ENCODE data around the gene PRRG3. TPM values are rescaled to one million over a fixed set of nuclear protein-coding genes. Genes with fewer than 3 reads are reported as not detected.
"Not testable (repeated sequence)": the region's sequence is repeated elsewhere in the genome, so short reads cannot be mapped to it uniquely, and the experiment has no call there.

The PRRG3 gene
- total RNA-seq, 1 experiment from 2014 or later = not detected

GRCh38 chrX:151694121-151694520 is 1.1 kb upstream of the PRRG3 start:
- CTCF ChIA-PET = no interaction called here
- H3K27me3 Mint-ChIP-seq (ENCODE audit: insufficient read depth, unreplicated experiment) = no peaks in the 10 kb centered on the region
- POLR2A ChIA-PET = no interaction called here
- no peak for DNase-seq (ENCODE audit: unreplicated experiment)
- H3K27ac Mint-ChIP-seq (ENCODE audit: low read depth, unreplicated experiment) = no peak overlapping the region
- peaks cover 6% of the 10 kb centered on the region for H3K36me3 Mint-ChIP-seq (ENCODE audit: insufficient read depth, unreplicated experiment)
- no peak for TF ChIP-seq CTCF (IDR thresholded peaks at IDR 0.05; ENCODE audit: unreplicated experiment)
- no peaks in the 10 kb centered on the region for H3K9me3 Mint-ChIP-seq (ENCODE audit: unreplicated experiment)
- BruUV-seq (replicated peaks) = no TSS peak
- no peaks in the 10 kb centered on the region for H3K4me1 Mint-ChIP-seq (ENCODE audit: insufficient read depth, unreplicated experiment)
- H3K4me3 Mint-ChIP-seq (ENCODE audit: unreplicated experiment) = no peak overlapping the region
- intact Hi-C loops (cut with micrococcal nuclease) = no loop called here

GRCh38 chrX:151695583-151696340 is 504 bp downstream of the PRRG3 start:
- BruUV-seq (replicated peaks) = no TSS peak
- intact Hi-C loops (cut with micrococcal nuclease) = no loop called here
- ChIA-PET CTCF (interaction anchor here (0.5 to 0.7 kb wide), 2 partner anchors 11 to 18 kb away, joined by 3 read pairs; no protein-coding TSS in a partner anchor), POLR2A (no interaction called here)
- TF ChIP-seq CTCF (IDR thresholded peaks at IDR 0.05; ENCODE audit: unreplicated experiment) = no peak
- peaks cover 6% of the 10 kb centered on the region for H3K36me3 Mint-ChIP-seq (ENCODE audit: insufficient read depth, unreplicated experiment)
- H3K4me1 Mint-ChIP-seq (ENCODE audit: insufficient read depth, unreplicated experiment) = no peaks in the 10 kb centered on the region
- no peaks in the 10 kb centered on the region for H3K9me3 Mint-ChIP-seq (ENCODE audit: unreplicated experiment)
- no peaks in the 10 kb centered on the region for H3K27me3 Mint-ChIP-seq (ENCODE audit: insufficient read depth, unreplicated experiment)
- no peak for DNase-seq (ENCODE audit: unreplicated experiment)
- no peak overlapping the region for H3K27ac Mint-ChIP-seq (ENCODE audit: low read depth, unreplicated experiment)
- H3K4me3 Mint-ChIP-seq (ENCODE audit: unreplicated experiment) = no peak overlapping the region

GRCh38 chrX:151697082-151697481 is 1.8 kb downstream of the PRRG3 start:
- H3K9me3 Mint-ChIP-seq (ENCODE audit: unreplicated experiment); H3K36me3 Mint-ChIP-seq (ENCODE audit: insufficient read depth, unreplicated experiment); H3K27me3 Mint-ChIP-seq (ENCODE audit: insufficient read depth, unreplicated experiment); H3K4me3 Mint-ChIP-seq (ENCODE audit: unreplicated experiment); H3K4me1 Mint-ChIP-seq (ENCODE audit: insufficient read depth, unreplicated experiment); POLR2A ChIA-PET; H3K27ac Mint-ChIP-seq (ENCODE audit: low read depth, unreplicated experiment); intact Hi-C loops (cut with micrococcal nuclease); BruUV-seq (replicated peaks); DNase-seq (ENCODE audit: unreplicated experiment): not testable (repeated sequence)
- CTCF ChIA-PET = interaction anchor here (0.8 to 1.1 kb wide), 2 partner anchors 17 kb away, joined by 3 read pairs; no protein-coding TSS in a partner anchor

- Mint-ChIP-seq H3K36me3 (ENCODE audit: insufficient read depth, unreplicated experiment) (peaks cover 6% of the 10 kb centered on the region), H3K9me3 (ENCODE audit: unreplicated experiment) (no peaks in the 10 kb centered on the region), H3K4me3 (ENCODE audit: unreplicated experiment) (no peak overlapping the region), H3K27ac (ENCODE audit: low read depth, unreplicated experiment) (no peak overlapping the region), H3K4me1 (ENCODE audit: insufficient read depth, unreplicated experiment) (no peaks in the 10 kb centered on the region), H3K27me3 (ENCODE audit: insufficient read depth, unreplicated experiment) (no peaks in the 10 kb centered on the region)
- no peak for TF ChIP-seq CTCF (IDR thresholded peaks at IDR 0.05; ENCODE audit: unreplicated experiment)
- CTCF ChIA-PET = interaction anchor here (0.8 to 1.1 kb wide), 2 partner anchors 17 kb away, joined by 3 read pairs; no protein-coding TSS in a partner anchor
- no TSS peak for BruUV-seq (replicated peaks)
- POLR2A ChIA-PET = no interaction called here
- peak; percentile 8 for DNase-seq (ENCODE audit: unreplicated experiment)
- intact Hi-C loops (cut with micrococcal nuclease) = no loop called here
Measured at GRCh38 chrX:151697522-151697921, 2.3 kb downstream of the PRRG3 start.
